ENCODE measurements around the gene BTG1.

DNA sequence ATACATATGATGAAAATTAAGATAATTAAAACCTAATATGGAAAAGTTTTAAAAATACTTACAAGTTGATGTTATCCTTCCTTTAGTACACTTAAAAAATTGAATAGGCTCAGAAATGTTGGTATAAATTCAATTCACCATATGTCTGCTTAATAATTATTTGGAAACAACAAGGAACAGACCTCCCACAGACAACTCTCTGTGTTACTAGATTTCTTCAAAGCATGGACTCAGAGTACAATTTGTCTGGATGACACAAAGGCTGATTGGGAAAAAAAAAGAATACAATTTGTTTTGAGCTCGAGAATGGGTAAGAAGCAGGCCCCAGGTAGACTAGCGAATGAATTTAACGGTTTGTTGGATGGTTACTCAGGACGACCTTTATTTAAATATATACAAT lies 48.9 kb upstream of the BTG1 start:
- TF ChIP-seq POLR2A (IDR thresholded peaks at IDR 0.05) (no peak), POLR2AphosphoS5 (IDR thresholded peaks at IDR 0.05) (no peak)
- TF ChIP-seq, protein P1, sequence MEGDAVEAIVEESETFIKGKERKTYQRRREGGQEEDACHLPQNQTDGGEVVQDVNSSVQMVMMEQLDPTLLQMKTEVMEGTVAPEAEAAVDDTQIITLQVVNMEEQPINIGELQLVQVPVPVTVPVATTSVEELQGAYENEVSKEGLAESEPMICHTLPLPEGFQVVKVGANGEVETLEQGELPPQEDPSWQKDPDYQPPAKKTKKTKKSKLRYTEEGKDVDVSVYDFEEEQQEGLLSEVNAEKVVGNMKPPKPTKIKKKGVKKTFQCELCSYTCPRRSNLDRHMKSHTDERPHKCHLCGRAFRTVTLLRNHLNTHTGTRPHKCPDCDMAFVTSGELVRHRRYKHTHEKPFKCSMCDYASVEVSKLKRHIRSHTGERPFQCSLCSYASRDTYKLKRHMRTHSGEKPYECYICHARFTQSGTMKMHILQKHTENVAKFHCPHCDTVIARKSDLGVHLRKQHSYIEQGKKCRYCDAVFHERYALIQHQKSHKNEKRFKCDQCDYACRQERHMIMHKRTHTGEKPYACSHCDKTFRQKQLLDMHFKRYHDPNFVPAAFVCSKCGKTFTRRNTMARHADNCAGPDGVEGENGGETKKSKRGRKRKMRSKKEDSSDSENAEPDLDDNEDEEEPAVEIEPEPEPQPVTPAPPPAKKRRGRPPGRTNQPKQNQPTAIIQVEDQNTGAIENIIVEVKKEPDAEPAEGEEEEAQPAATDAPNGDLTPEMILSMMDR (IDR thresholded peaks at IDR 0.05), result no peak
